NT2/D1 (cell line): Measurements from ENCODE around the gene NDOR1.

Experiments
- SUZ12 ChIP-seq: IDR thresholded peaks from 2 replicates; pipeline ENCODE4 v1.6.1; 2011; ENCODE audit not compliant: insufficient read length, insufficient read depth; ENCODE audit errors: extremely low read depth
- YY1 ChIP-seq: IDR thresholded peaks from 2 replicates; pipeline ENCODE4 v1.6.1; 2011; ENCODE audit not compliant: insufficient read length, insufficient read depth
- ZNF274 ChIP-seq: IDR thresholded peaks from 2 replicates; pipeline ENCODE4 v1.6.1; 2011; ENCODE audit warnings: mild to moderate bottlenecking, low read depth, low read length

GRCh38 chr9:137231372-137232039 is 26.0 kb downstream of the NDOR1 start:
- TF ChIP-seq YY1: no peak
- no peak for TF ChIP-seq ZNF274
- no peak for TF ChIP-seq SUZ12
